ENCODE measurements around the gene SPATS2. TPM values are rescaled to one million over a fixed set of nuclear protein-coding genes. Genes with fewer than 3 reads are reported as not detected.
A peak's percentile ranks its signal among the peaks of the same experiment; 100 is the strongest.
"Not testable (repeated sequence)": the region's sequence is repeated elsewhere in the genome, so short reads cannot be mapped to it uniquely, and the experiment has no call there.

SPATS2 gene
- total RNA-seq, 1 donor from 2014 or later: 13.8 TPM

DNA sequence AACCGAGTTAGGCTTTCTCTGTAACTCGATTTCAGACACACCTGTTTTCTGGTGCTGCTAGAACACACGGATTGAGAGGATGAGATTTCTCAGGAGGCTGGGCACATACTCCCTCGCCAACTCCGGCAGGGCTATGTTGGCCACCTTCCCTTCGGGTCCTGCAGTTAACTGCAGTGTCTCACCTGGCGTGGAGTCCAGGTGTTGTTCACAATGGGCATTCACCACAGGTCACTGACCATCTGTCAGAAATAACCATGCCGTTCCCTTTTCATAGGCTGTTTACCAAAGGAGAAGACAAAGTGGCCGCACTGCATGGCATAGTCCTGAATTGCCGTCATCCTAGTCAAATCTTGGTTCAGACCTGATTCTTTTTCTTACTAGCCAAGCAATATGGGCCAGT, 166.1 kb downstream of the SPATS2 start:
- peaks cover 1% of the 10 kb centered on the region for H3K27me3 ChIP-seq
- H3K9me3 ChIP-seq: no peaks in the 10 kb centered on the region
- no peak overlapping the region for H3K4me3 ChIP-seq
- TF ChIP-seq CTCF (IDR thresholded peaks at IDR 0.05): no peak
- peaks cover 0 to 5% of the 10 kb centered on the region in 2 donors for H3K4me1 ChIP-seq
- no peaks in the 10 kb centered on the region for H3K36me3 ChIP-seq
- DNase-seq (ENCODE audit: low spot score in 2 of 2): no peak
- H3K27ac ChIP-seq: no peak overlapping the region
- intact Hi-C loops (cut with DNase I): no loop called here

GRCh38 chr12:49534122-49534521, 166.9 kb downstream of the SPATS2 start:
- H3K27me3 ChIP-seq; H3K4me1 ChIP-seq; H3K9me3 ChIP-seq; intact Hi-C loops (cut with DNase I); H3K4me3 ChIP-seq; DNase-seq (ENCODE audit: low spot score in 2 of 2); H3K27ac ChIP-seq; H3K36me3 ChIP-seq: not testable (repeated sequence)

DNA sequence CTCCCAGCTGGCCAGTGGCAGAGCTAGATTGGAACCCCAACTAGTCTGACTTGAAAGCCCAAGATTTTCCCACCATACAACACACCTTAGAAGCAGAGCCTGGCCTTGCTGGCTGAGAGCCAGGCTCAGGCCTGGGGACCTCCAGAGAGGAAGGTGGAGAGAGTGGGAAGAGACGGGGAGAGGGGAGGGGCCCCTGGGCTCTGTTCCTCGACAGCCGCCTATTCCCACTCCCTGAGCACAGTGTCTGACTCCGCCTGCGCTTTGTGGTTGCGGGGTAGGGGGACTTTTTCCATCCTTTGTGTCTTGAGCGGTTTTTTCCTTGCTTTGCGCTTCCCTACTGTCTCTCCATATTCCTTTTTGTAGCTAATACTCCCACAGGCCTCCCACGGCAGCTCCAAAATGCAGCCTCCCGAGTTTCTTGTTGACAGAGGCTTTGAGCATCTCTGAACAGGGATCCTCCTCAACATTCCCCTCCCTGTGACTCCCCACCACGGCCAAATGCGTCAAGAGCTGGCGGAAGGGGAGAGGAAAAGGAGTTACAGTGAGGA, 167.5 kb downstream of the SPATS2 start:
- peaks cover 5% of the 10 kb centered on the region for H3K27me3 ChIP-seq
- intact Hi-C loops (cut with DNase I): no loop called here
- TF ChIP-seq CTCF (IDR thresholded peaks at IDR 0.05): no peak
- H3K4me3 ChIP-seq: no peak overlapping the region
- no peak overlapping the region for H3K27ac ChIP-seq
- no peaks in the 10 kb centered on the region for H3K36me3 ChIP-seq
- no peak for DNase-seq (ENCODE audit: low spot score in 2 of 2)
- H3K4me1 ChIP-seq: peaks cover 0 to 9% of the 10 kb centered on the region in 2 donors
- H3K9me3 ChIP-seq: no peaks in the 10 kb centered on the region

DNA sequence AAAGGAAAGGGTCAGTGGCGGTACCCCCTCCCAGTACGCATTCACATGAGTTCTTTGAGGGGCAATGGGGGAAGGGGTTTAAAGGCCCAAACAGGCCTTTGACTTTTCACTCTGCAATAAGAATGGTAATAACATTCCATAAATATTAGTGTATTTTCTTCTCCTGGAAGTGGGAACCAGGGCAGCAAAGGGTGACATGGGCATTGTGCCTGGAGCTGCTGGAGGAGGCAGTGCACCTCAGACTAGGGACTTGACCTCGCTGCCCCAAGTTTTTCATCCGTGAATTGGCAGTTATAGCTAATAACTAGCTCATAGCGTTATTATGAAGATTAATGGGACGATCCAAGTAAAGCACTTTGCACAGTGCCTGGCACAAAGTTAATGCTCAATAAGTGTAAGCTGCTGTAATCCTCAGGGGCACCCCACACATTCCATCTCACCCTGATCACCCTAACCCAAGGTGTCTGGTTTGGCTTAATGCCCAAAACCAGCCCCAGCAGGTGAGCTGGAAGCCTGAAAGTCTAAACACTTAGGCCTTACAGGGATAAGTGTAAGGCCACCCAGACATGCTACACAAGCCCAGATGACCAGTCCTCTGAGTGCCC, 168.8 kb downstream of the SPATS2 start:
- H3K4me1 ChIP-seq: peaks cover 0 to 9% of the 10 kb centered on the region in 2 donors
- intact Hi-C loops (cut with DNase I): no loop called here
- H3K27me3 ChIP-seq: peaks cover 5% of the 10 kb centered on the region
- H3K4me3 ChIP-seq: no peak overlapping the region
- H3K9me3 ChIP-seq: no peaks in the 10 kb centered on the region
- no peak for TF ChIP-seq CTCF (IDR thresholded peaks at IDR 0.05)
- no peak overlapping the region for H3K27ac ChIP-seq
- no peaks in the 10 kb centered on the region for H3K36me3 ChIP-seq
- no peak for DNase-seq (ENCODE audit: low spot score in 2 of 2)

DNA sequence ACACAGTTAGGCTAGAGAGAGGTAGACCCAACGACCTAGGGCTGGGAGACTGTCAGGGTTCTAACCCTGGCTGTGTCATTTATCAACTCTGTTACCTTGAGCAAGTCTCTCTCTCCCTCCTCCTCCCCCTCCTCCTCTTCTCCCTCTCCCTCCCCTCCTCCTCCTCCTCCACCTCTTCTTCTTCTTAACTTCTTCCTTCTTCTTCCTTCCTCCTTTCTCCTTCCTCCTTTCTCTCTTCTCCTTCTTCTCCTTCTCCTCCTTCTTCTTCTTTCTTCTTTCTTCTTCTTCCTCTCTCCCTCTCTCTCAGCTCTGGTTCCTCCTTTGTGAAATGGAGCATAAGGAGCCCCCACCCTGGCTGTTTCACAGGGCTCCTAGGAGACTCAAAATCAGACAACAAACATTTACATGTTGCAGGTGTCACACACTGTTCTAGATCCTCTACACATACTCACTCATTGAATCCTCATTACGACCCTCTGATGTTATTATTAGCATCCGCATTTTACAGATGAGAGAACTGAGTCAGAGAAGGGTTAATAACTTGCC, 169.3 kb downstream of the SPATS2 start:
- peaks cover 5% of the 10 kb centered on the region for H3K27me3 ChIP-seq
- no peak overlapping the region for H3K27ac ChIP-seq
- no peak for TF ChIP-seq CTCF (IDR thresholded peaks at IDR 0.05)
- DNase-seq (ENCODE audit: low spot score in 2 of 2): no peak
- H3K9me3 ChIP-seq: no peaks in the 10 kb centered on the region
- H3K4me1 ChIP-seq: peaks cover 0 to 9% of the 10 kb centered on the region in 2 donors
- H3K36me3 ChIP-seq: no peaks in the 10 kb centered on the region
- no peak overlapping the region for H3K4me3 ChIP-seq
- intact Hi-C loops (cut with DNase I): no loop called here

DNA sequence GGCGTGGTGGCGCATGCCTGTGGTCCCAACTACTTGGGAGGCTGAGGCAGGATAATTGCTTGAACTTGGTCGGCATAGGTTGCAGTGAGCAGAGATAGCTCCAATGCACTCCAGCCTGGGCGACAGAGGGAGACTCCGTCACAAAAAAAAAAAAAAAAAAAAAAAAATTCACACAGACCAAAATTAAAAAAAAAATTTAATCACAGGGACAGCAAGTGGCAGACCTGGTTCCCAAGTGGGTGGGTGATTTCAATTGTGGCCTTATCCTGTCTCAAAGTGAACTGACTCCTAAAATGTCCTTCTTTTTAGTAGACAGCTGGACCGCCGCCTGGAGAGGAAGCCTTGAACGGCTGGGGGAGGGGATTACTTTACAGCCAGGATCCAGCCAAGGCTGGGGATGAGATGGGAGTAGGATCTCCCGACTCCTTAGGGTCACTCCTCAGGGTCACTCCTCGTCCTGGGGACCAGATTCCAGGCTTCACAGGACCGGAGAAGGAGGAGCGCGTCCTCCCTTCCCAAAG, 170.0 kb downstream of the SPATS2 start:
- Histone ChIP-seq H3K36me3 (no peaks in the 10 kb centered on the region), H3K27me3 (peaks cover 5% of the 10 kb centered on the region), H3K9me3 (no peaks in the 10 kb centered on the region), H3K4me1 (peaks cover 0 to 9% of the 10 kb centered on the region in 2 donors), H3K4me3 (peak overlapping the region; percentile 51 to 72), H3K27ac (no peak overlapping the region)
- intact Hi-C loops (cut with DNase I): no loop called here
- DNase-seq (ENCODE audit: low spot score in 2 of 2): no peak
- no peak for TF ChIP-seq CTCF (IDR thresholded peaks at IDR 0.05)
